Astrocyte of the spinal cord (primary cell): ENCODE measurements around the gene UBR3.

Source experiments
- DNase-seq: peaks from one replicate; pipeline ENCODE4 v3.0.0; 2011; ENCODE audit warnings: low read depth, low spot score
- H3K4me3 ChIP-seq: 2 replicates; pipeline ENCODE4 v1.5.1; 2011; ENCODE audit warnings: low read depth, mild to moderate bottlenecking, low read length, moderate library complexity
- in situ Hi-C: cut with HindIII; loops from 2 replicates; pipeline ENCODE4 v1.10.0; 2017; ENCODE audit warnings: low sequenced_read_pairs
- TF ChIP-seq, protein P1 (sequence below): IDR thresholded peaks from 2 replicates; pipeline ENCODE4 v1.5.1; 2012; ENCODE audit warnings: low read depth, mild to moderate bottlenecking, low read length, inconsistent platforms

UBR3 gene

DNA sequence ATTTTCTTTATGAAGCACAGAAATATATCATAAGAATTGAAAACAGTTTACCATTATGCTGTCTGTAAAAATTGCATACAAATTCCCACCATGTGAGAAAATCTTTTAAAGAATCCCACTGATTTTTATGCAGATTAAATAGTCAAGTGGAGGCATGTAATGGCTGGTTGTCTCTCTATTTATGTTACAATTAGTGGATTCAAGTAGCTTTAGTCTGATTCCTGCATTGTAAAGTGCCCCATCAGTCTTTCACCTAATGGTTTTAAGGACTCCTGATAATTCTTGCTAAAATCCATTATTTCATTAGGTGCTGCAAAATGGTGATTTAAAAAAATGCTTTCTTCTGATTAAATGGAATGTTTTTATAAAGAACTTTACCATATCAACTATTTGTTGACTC lies 202.3 kb downstream of the UBR3 start:
- no peak for DNase-seq
- H3K4me3 ChIP-seq = no peak overlapping the region
- TF ChIP-seq, protein P1, sequence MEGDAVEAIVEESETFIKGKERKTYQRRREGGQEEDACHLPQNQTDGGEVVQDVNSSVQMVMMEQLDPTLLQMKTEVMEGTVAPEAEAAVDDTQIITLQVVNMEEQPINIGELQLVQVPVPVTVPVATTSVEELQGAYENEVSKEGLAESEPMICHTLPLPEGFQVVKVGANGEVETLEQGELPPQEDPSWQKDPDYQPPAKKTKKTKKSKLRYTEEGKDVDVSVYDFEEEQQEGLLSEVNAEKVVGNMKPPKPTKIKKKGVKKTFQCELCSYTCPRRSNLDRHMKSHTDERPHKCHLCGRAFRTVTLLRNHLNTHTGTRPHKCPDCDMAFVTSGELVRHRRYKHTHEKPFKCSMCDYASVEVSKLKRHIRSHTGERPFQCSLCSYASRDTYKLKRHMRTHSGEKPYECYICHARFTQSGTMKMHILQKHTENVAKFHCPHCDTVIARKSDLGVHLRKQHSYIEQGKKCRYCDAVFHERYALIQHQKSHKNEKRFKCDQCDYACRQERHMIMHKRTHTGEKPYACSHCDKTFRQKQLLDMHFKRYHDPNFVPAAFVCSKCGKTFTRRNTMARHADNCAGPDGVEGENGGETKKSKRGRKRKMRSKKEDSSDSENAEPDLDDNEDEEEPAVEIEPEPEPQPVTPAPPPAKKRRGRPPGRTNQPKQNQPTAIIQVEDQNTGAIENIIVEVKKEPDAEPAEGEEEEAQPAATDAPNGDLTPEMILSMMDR = no peak
- in situ Hi-C loops = no loop called here

DNA sequence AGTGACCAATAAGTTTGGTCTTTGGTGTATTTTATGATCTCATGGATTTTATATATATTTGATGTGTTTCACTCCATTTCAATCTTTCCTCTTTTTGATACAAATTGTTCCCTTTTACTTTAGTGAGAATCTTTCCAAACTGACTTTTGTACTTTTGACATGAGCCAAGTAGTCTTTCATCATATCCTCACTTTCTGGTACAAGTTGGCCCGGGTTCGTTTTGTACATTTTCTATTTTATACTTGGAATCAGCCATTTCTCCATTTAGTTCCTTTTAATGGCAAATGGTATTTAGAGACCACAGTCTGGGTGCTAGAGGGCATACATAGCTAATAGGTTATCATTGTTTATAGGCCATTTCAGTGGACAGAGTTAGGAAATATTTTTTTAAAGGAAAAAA lies 202.8 kb downstream of the UBR3 start:
- in situ Hi-C loops = no loop called here
- TF ChIP-seq, protein P1 = no peak
- no peak for DNase-seq
- H3K4me3 ChIP-seq = no peak overlapping the region

DNA sequence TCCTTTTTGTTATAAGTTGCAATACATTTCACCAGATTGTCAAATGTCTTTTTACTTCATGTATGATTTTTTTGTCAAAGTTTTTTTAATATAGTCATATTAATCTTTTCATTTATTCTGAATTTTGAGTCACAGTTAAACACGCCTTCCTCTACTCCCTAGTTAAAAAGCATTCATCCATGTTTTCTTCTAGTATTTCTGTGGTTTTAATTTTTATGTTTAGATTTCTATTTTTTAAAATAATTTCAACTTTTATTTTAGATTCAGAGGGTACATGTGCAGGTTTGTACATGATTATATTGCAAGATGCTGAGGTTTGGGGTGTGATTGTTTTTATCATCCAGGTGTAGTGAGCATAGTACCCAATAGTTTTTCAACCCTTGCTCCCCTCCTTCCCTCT lies 204.0 kb downstream of the UBR3 start:
- H3K4me3 ChIP-seq = no peak overlapping the region
- in situ Hi-C loops = no loop called here
- TF ChIP-seq, protein P1 = no peak
- no peak for DNase-seq

DNA sequence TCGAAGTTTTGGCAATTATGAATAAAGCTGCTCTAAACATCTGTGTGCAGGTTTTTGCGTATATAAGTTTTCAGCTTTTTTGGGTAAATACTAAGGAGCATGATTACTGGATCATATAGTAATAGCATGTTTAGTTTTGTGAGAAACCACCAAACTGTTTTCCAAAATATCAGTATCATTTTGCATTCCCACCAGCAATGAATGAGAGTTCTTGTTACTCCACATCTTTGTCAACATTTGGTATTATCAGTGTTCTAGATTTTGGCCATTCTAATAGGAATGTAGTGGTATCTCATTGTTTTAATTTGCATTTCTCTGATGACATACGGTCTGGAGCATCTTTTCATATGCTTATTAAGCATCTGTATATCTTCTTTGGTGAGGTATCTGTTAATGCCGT lies 207.3 kb downstream of the UBR3 start:
- in situ Hi-C loops = no loop called here
- DNase-seq = no peak
- TF ChIP-seq, protein P1 = no peak
- no peak overlapping the region for H3K4me3 ChIP-seq

DNA sequence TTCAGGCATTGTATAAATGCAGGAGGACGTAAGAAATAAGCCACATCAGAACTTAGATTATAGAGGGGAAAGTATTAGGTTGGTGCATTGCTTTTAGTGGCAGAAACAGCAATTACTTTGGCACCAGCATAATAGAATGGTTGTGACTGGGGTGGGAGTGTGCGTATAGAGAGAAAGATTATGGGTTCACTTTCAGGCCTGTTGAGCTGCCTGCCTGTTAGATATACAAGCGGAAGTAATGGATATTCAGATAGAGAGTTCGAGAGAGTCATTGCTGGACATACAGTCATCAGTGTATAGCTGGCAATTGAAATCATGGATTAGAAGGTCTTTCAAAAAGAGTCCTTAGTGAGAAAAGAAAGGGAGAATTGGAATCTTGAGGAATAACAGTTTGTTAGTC lies 211.5 kb downstream of the UBR3 start:
- no peak for DNase-seq
- in situ Hi-C loops = no loop called here
- TF ChIP-seq, protein P1 = no peak
- no peak overlapping the region for H3K4me3 ChIP-seq

- DNase-seq = no peak
- in situ Hi-C loops = no loop called here
- no peak overlapping the region for H3K4me3 ChIP-seq
- TF ChIP-seq, protein P1 = no peak
Observed at GRCh38 chr2:170039401-170040172, 212.3 kb downstream of the UBR3 start.
